Activated CD4-positive, alpha-beta T cell treated with anti-CD3 and anti-CD28 coated beads for 48 hours (primary cell): Measurements from ENCODE around the gene LDAF1.

Source experiments
- DNase-seq: peaks from one replicate; pipeline ENCODE4 v3.0.0-alpha.2; 2020

The LDAF1 gene

DNA sequence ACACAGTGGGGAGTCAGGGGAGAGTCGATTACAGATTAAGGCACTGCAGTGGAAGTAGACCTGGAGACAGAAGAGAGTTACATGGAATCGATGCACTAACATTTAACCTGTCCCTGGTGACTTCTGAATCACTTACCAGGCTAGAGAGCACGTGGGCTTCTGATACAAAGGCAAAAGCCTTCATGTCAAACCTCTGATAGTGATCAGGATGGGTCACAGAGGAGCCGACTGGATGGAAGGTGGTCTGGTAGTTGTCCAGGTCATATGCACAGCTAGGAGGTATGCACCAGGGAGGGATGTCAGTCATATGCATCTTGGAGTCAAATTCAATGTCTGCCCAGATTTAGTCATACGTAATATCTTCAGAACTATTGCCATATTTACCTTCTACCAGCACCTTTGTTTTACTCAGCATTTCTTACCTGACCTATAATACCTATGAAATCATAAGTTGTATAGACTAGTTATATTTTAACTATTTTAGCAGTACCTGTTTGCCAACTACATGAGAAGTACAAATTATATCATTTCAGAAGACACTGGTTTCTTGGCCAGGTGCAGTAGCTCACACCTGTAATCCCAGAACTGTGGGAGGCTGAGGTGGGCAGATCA is 41.2 kb downstream of the LDAF1 start:
- DNase-seq = no peak

DNA sequence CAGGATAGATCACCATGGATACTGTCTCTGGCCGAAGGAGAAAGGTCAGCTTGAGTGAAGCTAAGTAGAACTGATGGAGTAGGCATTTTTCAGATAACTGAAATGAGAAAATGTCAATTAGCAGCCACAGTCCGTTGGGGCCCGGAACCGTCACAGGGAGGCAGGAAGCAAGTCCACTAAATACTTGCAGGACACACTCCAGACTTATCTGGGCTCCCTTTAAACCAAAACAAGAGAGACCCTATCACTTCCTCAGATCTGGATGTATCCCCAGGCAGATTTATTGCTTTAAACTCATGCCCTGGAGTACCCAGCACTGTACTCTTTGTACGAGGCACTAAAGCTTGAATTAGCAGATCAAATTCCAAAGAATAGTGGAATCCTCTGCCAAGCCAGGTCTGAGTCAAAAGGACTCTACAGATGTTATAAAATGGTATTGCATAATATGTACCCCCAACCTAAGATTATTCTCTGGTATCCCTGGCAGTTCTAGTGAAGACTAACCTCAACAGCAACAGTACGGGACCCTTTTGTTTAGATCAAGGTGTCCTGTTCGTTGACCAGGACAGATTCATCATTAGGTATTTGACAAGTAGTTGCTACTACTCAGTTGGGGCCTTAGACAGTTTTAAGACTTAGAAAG is 44.8 kb downstream of the LDAF1 start:
- DNase-seq = no peak

DNA sequence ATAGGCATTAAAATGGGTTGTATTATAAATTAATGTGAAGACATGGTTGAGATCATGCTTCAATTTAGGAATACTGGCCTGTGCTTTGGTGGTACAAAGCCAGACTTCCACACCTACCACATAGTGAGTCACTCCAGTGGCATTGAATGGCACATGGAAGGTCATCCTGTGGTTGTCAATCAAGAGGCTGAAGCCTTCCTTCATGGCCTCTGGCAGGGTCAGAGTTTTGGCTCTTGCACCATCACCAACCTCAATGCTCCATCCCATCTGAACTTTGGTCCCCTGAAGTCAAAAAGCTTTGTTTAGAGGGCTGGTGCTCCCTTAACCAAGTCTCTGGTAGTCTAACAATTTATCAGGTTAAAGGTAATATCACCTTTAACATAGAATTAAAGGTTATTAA is 46.8 kb downstream of the LDAF1 start:
- DNase-seq = no peak

DNA sequence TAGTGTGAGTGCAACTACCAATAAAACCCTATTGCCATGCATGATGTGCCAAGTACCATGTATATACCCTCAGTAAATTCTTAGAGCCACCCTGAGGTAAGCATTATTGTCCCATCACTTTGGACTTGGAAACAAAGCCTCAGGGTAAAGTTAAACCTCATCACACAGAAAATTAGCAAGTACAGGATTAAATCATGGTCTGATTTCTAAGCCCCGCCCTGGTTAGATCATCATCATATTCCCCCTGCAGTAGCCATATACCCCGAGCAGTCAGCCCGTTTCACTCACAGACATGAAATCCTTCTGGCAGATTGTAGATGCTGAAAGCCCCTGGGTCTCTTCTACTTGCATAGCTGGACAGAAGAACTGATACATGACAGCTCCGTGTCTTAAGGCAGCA is 48.1 kb downstream of the LDAF1 start:
- DNase-seq = no peak

DNA sequence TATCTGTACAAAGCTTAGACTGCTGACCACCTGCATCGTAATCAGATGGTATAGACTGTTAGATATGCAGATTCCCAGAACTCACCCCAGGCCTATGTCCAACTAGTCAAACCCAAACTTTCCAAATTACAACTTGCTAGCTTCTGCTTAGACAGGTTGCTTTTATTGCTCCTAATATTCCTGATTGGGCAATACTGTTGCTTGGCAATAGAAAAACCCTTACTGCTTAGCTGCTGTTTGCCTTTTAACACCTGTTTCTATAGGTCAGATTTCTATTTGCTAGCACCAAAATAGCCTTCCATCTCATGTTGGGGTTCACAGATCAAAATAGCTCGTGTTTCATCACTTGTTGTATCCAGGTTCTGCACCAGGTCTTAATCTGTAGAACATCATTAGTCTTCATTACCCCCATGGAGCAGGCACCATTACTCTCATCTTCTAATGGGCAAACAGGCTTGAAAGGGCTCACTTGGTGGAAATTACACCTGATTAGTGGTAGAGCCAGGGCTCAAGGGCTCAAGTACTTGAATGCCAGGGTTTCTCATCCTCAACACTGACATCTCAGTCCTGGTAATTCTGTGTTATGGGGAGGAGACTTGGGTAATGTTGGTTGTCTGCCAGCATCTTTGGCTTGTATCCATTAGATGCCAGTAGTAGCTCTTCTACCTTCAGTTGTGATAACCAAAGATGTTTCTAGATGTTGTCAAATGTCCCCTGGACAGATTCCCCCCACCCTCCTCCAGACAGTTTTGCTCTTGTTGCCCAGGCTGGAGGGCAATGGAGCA is 50.2 kb downstream of the LDAF1 start:
- DNase-seq = no peak

DNA sequence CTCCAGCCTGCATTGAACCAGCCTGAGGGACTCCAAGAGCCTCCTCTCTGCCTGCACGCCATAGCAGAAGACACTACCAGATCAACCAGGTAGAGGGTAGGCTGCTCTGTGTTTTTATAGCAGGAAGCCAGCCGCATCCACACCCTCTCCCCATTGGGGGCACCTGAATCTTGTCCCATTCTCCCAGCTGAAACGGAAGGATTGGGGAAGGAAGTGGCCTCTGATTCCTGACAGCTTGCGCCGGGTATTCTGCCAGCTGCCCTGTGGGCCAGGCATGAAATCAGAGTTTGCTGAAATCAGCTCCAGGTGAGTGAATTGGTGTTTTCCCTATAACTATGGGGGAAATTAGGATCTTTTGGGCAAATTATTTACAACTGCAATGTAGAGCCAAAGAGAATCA is 53.0 kb downstream of the LDAF1 start, which contains the start of gene ZP2:
Gene ZP2, minus strand, starts transcription at position 89 of the 400 bp plus-strand sequence. Its CDS starts 27 bp downstream, at position 62.
- DNase-seq = no peak

DNA sequence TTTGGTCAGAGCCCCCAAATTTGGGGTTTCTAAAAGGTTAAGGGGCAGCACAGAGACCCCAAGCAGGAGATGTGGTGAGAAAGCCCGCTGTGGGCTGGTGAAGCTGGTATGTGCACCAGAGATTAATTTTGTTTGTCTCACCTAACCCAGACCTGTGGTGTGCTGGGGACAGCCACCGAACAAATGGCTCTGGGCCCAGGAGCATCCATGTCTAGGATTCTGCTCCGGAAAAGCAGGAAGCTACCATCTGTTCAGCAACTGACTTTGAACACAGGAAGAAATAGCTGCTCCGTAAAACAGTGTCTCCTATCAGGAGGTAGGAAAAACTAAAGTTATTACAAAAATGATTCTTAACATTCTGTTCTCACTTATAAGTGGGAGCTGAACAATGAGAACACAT is 55.6 kb downstream of the LDAF1 start:
- no peak for DNase-seq

DNA sequence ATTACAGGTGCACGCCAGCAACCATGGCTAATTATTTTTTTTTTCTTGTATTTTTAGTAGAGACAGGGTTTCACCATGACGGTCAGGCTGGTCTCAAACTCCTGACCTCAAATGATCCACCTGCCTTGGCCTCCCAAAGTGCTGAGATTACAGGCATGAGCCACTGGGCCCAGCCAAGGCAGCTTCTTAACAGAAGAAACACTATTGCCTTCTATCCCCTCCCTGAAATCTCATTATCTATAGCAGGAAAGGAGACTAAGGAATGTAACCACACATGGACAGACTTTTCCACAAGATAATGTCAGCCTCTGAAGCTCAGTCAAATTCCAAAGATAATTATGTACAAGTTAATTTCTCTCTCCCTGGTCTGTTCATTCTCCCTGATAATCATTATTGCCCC is 58.6 kb downstream of the LDAF1 start:
- no peak for DNase-seq

DNA sequence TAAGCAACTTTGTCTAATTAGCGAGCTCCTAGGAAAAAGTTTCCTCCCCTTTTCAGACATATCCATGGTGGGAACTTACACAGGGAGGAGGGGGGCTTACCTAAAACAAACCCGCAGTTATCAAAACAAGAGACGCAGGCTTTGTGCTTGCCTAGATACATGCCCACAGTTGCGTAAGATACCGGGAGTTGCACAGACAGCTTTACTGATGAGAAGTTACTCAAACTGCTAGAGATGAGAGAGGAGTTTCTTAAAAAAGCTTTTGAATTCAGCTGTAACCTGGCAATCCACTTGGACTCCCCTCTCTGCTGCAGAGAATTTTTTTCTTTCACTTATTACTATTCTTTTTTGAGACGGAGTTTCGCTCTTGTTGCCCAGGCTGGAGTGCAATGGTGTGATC is 59.7 kb downstream of the LDAF1 start:
- no peak for DNase-seq

DNA sequence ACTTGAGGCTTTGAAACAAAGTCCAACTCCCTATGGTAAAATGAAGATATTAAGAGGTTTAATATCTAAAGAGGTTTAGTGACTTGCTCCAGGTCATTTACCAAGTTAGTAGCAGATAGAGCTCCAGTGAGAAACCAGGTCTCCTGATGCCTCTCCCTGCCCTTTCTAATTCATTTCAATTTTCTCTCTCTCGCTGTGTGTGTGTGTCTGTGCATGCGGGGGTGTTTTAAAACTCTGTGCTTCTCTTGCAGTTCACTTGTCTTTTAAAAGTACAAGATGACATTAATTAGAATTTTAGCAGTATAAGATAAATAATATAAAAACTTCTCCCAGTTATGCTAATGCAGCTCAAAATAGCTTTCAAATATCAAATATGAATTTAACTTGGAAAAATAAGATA is 61.1 kb downstream of the LDAF1 start:
- no peak for DNase-seq

DNA sequence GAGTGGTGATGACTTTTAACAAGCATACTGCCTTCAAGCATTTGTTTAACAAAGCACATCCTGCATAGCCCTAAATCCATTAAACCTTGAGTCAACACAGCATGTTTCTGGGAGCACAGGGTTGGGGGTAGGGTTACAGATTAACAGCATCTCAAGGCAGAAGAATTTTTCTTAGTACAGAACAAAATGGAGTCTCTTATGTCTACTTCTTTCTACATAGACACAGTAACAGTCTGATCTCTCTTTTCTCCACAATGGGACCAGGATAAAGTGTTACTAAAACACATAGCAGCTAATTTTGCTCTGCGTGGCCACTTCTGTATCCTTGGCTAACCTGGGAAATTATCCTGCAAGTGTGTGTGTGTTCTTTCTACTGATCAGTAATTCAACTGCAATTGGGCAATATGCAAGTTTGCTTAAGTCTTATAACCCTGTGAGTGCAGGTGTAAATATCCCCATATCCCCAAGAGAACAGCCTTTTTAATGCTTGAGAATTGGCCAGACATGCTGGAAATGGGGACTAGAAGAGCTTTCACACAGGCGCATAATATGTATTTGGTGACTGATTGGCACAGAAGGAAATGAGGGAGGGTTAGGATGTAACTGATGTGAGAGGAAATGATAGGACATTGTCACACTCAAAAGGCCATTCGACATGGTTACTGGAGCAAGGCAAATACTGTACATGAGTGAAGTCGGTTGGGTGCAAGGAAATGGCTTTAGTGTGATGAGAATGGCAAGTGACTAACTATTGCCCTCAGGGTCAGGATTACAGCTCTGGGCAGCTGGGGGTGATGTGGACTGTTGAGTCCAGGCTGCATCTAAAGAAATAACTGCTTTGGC is 64.2 kb downstream of the LDAF1 start:
- no peak for DNase-seq

DNA sequence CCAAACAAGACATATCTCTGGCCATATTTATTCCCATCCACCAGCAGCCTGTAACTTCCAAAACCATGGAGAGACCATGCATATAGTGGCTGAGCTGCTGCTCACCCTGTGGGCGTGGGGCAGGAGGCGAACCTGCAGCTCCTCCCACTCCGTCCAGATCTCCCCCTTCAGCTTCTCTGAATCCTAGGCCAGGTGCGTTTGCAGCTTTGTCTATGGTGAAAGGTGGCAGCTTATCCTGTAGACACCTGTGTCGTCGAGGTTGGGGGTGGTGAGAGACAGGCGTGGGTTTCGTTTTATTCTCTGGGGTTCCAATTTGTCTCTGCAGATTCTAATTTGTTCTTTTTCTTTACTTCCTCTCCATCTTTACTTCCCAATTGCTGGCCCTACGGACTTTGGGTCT is 65.3 kb downstream of the LDAF1 start:
- no peak for DNase-seq

DNA sequence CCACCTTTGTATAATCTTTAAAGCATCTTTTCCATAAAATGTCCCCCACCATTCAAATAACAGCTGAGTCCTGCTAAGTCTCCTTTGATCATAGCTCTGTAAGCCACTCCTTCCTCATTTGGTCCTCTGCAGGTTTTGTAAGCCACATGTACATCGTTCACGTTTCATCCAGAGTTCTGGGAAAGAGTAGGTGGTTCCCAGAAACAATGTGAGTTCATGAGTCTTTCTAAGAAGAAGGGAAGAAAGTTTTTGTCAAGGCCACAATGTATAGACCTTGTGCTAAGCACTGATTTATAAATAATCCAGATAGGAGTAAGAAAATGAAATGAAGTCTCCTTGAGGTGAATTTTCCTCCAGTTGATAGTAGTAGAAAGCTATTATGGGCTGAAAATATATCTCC is 66.3 kb downstream of the LDAF1 start:
- no peak for DNase-seq

DNA sequence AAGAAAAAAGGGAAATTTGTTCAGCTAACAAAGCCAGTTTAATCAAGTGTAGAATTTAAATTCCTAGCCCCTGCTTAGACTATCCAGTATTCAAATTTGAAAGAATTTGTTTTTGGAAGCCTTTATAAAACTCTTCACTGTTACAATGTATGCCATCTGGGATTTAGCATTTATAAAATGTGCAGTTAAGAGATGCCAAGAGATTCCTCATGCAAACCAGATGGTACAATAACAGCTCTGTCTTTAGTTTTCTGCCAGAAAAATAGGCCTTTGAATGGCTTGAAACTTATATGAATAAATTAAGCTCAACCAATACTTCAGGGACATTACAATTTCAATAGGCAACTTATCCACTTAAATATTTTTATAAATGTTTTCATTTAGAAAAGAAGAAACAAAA is 68.3 kb downstream of the LDAF1 start:
- no peak for DNase-seq

DNA sequence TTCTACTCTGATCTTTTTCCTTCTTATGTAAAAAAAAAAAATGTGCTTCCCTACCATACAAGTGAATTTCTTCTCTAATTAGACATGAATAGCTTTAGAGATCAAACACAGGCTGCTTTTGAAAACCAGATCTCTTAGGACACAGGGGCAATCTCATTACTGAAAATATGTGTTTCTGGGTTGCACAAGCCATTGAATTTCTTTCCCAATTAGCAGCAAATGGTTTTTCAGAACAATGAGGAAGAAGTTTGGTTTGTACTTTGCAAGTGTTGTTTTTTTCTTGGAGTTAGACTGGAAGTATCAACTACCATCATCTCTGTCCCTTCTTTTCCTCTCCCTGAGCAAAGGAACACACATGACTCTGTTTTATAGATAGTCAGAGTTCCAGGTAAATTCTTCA is 69.4 kb downstream of the LDAF1 start:
- DNase-seq = no peak

DNA sequence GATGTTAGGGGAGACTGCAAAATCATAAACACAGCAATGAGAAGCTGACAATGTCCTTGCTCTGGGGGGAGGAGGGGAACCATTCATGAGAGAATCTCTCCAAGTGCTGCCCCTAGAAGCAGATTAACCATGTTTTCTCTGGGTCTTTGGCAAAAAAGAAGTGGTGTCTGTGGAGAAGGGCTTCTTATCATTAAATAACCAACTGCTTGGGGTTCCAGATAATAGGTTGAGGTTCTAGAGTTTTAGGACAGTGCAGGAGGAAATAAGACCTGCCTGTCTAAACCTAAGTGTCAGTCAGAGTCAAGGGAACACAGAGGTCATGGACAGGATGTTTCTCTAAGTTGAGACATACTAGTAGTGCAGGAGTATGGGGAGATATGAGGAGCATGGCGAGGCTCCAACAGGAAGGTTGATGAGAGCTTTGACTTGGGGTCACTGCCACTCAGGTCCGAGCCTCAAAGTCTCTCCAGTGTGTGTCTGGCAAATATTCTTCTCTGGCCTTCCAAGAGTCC is 69.9 kb downstream of the LDAF1 start:
- DNase-seq = no peak
